Measurements from ENCODE around the gene USO1.

DNA sequence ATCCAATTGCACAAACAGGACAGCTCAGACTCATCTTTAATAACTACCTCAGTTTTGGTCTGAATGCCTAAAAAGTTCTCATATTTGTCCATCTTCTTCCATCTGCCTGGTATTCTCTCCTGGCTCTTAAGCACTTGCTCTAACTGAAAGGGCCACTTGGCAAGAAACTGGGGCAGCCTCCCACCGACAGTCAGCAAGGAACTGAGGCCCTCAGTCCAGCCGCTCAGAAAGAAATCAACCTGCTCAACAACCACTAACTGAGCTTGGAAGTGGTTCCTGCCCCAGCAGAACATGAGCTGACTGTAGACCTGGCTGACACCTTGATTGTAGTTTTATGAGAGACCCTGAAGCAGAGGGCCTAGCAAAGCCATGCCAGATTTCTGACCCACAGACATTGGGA is 93.5 kb downstream of the USO1 start:
- TF ChIP-seq, protein P1, sequence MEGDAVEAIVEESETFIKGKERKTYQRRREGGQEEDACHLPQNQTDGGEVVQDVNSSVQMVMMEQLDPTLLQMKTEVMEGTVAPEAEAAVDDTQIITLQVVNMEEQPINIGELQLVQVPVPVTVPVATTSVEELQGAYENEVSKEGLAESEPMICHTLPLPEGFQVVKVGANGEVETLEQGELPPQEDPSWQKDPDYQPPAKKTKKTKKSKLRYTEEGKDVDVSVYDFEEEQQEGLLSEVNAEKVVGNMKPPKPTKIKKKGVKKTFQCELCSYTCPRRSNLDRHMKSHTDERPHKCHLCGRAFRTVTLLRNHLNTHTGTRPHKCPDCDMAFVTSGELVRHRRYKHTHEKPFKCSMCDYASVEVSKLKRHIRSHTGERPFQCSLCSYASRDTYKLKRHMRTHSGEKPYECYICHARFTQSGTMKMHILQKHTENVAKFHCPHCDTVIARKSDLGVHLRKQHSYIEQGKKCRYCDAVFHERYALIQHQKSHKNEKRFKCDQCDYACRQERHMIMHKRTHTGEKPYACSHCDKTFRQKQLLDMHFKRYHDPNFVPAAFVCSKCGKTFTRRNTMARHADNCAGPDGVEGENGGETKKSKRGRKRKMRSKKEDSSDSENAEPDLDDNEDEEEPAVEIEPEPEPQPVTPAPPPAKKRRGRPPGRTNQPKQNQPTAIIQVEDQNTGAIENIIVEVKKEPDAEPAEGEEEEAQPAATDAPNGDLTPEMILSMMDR (IDR thresholded peaks at IDR 0.05) = no peak
- no peak for TF ChIP-seq POLR2A (IDR thresholded peaks at IDR 0.05)
